GM13977 (cell line): ENCODE data around the gene MTA1.

Experiments
- DNase-seq: peaks from one replicate; pipeline ENCODE4 v3.0.0; 2012; ENCODE audit warnings: low spot score
- CTCF ChIP-seq: IDR thresholded peaks from 2 replicates; pipeline ENCODE4 v1.5.1; 2012; ENCODE audit warnings: mild to moderate bottlenecking, control low read depth; ENCODE audit not compliant: insufficient read depth; ENCODE audit errors: extremely low read depth, missing control alignments
- in situ Hi-C: fragments of 300-500 bp; cut with MboI; formaldehyde crosslinking; loops from one replicate; pipeline ENCODE4 v1.12.0; 2022; ENCODE audit warnings: low sequenced_read_pairs, low pct_unique_long_range_greater_than_20kb, mixed read lengths, inconsistent platforms; ENCODE audit not compliant: unreplicated experiment

MTA1 gene

DNA sequence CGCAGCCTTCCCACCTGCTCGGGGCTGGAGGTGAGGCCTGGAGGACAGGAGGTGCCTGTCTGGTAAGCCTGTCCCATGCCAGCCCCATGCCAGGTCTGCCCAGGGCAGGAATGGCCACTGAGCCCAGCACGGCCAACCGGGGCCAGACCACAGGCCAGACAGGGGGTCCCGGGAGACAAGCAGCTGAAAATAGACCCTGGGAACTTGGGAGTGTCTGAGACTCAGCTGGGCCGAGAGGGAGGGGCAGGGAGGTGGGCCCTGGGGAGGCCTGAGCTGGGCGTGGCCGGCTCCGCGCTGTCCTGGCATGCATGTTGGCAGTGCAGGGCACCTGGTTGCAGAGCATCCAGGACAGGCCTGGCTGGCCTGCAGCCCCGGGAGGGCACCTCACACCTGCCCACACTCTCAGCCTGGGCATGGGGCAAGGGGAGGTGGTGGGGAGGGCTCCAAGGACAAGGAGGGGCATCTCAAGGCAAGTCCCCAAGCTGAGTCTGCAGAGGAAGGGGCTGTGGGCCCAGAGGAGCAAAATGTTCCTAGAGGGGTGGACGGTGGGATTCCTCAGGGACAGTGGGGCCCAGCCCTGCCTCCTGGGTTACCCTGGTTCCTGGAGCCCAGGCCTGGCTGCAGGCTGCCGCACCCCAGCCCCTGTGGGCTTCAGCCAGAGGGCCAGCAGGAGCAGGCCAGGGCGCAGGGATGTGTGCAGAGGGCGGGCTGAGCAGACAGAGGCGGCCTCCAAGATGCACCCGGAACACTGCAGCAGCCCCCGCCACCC is 63.9 kb downstream of the MTA1 start:
- DNase-seq, result no peak
- in situ Hi-C loops, result no loop called here
- TF ChIP-seq CTCF, result no peak

GRCh38 chr14:105484069-105484996 is 64.7 kb downstream of the MTA1 start:
- in situ Hi-C loops, result no loop called here
- no peak for TF ChIP-seq CTCF
- no peak for DNase-seq

GRCh38 chr14:105484997-105485393 is 65.4 kb downstream of the MTA1 start:
- in situ Hi-C loops, result no loop called here

DNA sequence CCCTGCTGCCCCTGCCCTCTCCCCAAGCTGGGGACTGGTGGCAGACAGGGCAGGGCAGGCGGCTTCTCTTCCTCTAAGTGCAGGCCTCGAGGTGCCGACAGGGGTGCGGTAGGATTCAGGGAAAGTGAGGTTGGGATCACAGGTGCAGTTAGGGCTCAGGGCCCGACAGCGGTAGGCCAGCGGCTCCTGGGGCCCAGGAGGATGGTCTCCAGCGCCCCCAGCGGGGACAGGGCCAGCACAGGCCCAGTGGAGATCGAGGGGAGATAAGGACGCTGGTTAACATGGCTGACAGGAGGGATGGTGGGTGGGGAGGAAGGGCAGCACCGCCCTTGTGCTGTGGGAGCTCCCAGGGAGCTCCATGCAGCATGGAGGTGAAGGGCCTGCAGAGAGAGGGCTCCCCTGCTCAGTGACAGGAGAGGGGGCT is 66.1 kb downstream of the MTA1 start:
- peak; percentile 45 for TF ChIP-seq CTCF
- no peak for DNase-seq
- in situ Hi-C loops, result no loop called here

More at GRCh38 chr14:105484997-105485393, 65.4 kb downstream of the MTA1 start:
- TF ChIP-seq CTCF, result no peak
- DNase-seq, result no peak

DNA sequence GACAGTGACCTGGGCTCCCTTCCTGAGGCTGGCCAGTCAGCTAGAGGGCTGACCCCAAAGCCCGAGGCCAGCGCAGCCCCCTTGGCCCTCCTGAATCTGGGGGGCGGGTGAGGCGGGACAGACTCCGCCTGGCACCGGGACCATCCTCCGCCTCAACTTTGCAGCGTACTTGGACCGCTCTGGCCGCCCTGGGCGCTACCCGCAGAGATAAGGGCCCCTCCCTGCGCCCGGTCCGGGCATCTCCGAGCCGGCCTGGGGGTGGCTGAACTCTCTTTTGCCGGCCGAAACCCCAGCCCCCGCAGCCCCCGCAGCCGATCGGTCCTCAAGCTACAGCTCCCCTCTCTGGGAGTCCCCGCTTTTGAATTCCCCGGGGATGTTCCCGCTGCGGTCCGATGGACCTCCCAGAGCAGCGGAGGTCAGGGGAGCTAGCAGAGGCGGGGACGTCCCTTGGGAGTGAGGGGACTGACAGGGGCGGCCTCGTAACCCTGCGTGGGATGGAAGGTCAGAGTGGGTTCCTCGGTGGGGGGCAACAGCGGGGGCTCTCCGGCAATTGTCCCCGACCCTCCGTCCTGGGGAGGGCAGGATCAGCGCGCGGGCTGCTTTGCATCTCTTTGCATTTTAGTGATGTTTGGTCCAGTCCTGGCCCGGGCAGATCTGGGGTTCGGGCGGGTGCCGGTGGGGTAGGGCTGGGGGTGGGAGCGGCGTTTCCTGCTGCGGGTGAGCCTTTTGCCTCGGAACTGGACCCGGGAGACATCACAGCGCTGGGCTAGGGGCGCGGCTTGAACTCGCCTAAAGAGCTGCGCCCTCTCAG is 66.7 kb downstream of the MTA1 start, which contains the start of gene CRIP1:
TSS of gene CRIP1 (plus strand) at position 724 of the 811 bp plus-strand sequence. CDS start 374 bp downstream, outside the sequence.
- TF ChIP-seq CTCF, result no peak
- no peak for DNase-seq
- in situ Hi-C loops, result no loop called here

GRCh38 chr14:105486974-105487448 is 67.4 kb downstream of the MTA1 start:
- DNase-seq, result no peak
- in situ Hi-C loops, result no loop called here
- no peak for TF ChIP-seq CTCF
